ENCODE data around the gene PPARGC1A. TPM values are rescaled to one million over a fixed set of nuclear protein-coding genes. Genes with fewer than 3 reads are reported as not detected.

PPARGC1A gene
- total and polyA plus RNA-seq, 3 experiments from 2014 or later: not detected

DNA sequence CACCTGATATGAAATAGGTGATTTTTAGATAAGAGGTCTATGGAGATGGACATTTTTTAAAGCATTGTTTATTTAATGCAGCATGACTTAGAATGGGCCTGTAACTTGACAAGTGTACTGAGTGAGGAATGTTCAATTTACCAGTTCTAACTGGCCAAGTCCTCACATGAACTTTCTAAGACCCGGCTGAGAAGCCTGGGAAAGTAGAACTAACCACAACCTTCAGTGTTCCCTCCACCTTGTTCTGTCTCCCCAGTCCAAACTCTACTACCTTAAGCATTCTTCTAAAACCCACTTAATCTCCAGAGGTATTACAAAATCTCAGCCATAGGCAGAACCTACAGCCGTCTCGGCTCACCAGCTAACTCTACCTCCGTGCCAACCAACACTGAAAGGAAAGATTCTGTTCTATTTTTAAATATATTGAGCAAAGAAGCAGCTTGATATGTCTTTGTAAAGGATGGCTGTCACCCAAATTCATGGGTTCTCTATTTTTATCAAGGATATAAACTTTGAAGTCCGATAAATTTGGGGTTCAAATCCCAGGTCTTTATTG, 6.8 kb downstream of the PPARGC1A start:
- Histone ChIP-seq H3K27ac (ENCODE audit: low read depth, low read length) (no peak overlapping the region), H3K9me3 (ENCODE audit: low read length) (no peaks in the 10 kb centered on the region), H3K27me3 (ENCODE audit: insufficient read depth, low read length, poor library complexity, severe bottlenecking) (no peaks in the 10 kb centered on the region), H3K4me3 (ENCODE audit: low read length) (no peak overlapping the region), H3K4me1 (ENCODE audit: insufficient read depth, low read length) (no peaks in the 10 kb centered on the region), H3K36me3 (ENCODE audit: insufficient read depth, low read length) (no peaks in the 10 kb centered on the region)
- Mint-ChIP-seq H3K36me3 (no peaks in the 10 kb centered on the region), H3K4me3 (no peak overlapping the region), H3K27me3 (no peaks in the 10 kb centered on the region), H3K27ac (no peak overlapping the region), H3K9me3 (peaks cover 0 to 7% (median 5%) of the 10 kb centered on the region in 5 donors), H3K4me1 (no peaks in the 10 kb centered on the region)
- ChIA-PET CTCF (no interaction called here), POLR2A (no interaction called here)
- DNase-seq: no peak

DNA sequence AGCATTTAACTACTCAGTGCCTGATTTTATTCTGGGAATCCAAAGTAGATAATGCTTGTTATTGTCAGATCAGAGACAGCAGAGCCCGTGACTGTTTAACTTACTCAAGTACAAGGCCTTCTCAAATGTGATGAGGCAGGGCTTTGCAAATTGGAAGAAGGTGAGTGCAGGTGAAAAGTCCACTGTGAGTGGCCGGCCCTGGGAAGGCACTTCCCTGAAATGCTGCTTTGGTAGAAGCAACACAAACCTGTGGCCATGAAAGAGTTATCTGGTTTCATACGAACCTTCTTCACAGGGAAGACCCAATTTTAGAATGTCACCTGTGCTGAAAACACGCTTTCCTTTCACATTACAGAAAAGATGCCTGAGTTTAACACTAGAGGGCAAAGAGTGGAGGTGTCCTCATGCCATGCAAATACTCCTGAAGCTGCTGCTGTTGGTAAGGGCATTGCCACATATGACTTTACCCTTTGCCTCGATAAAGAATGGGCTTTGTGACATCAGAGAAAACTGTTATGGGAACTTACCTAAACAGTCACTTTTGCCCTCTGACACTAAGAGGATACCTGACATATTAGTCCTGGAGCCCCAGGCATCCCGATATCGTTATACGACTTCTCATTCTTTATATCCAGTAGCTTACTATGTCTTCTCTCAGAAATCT, 8.0 kb downstream of the PPARGC1A start:
- H3K36me3 Mint-ChIP-seq: no peaks in the 10 kb centered on the region
- POLR2A ChIA-PET: no interaction called here

DNA sequence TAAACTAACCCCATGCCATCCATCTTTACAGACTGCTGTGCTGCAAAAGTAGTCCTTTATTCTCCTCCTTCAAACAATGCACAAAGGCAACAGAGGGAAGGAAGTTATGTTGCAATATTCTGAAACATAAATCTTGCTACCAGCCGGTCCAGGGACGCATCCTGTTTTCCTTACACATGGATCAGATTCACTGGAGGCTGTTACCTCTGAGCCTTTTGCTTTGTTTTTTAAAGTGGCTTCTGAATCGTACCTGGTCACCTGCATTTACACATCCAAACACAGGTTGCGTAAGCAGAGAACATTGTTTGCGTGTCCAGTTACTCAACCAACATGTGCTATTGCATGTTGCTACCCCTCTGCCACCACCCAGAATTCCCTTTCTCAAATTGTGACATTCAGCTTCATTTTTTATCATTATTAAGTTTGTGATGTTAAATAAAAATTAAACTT, 8.8 kb downstream of the PPARGC1A start:
- DNase-seq: no peak
- CTCF ChIA-PET: no interaction called here
- Histone ChIP-seq H3K9me3 (ENCODE audit: low read length) (no peaks in the 10 kb centered on the region), H3K4me3 (ENCODE audit: low read length) (no peak overlapping the region), H3K27ac (ENCODE audit: low read depth, low read length) (no peak overlapping the region), H3K4me1 (ENCODE audit: insufficient read depth, low read length) (no peaks in the 10 kb centered on the region), H3K27me3 (ENCODE audit: insufficient read depth, low read length, poor library complexity, severe bottlenecking) (no peaks in the 10 kb centered on the region), H3K36me3 (ENCODE audit: insufficient read depth, low read length) (no peaks in the 10 kb centered on the region)
- Mint-ChIP-seq H3K4me1 (no peaks in the 10 kb centered on the region), H3K4me3 (no peak overlapping the region), H3K9me3 (peaks cover 0 to 7% (median 5%) of the 10 kb centered on the region in 5 donors), H3K27ac (no peak overlapping the region), H3K36me3 (no peaks in the 10 kb centered on the region), H3K27me3 (no peaks in the 10 kb centered on the region)
- POLR2A ChIA-PET: no interaction called here

More for the DNA sequence above, 8.0 kb downstream of the PPARGC1A start:
- no peak overlapping the region for H3K27ac Mint-ChIP-seq
- H3K27ac ChIP-seq (ENCODE audit: low read depth, low read length): no peak overlapping the region
- no peaks in the 10 kb centered on the region for H3K9me3 ChIP-seq (ENCODE audit: low read length)
- CTCF ChIA-PET: no interaction called here
- H3K36me3 ChIP-seq (ENCODE audit: insufficient read depth, low read length): no peaks in the 10 kb centered on the region
- no peaks in the 10 kb centered on the region for H3K4me1 Mint-ChIP-seq
- H3K4me1 ChIP-seq (ENCODE audit: insufficient read depth, low read length): no peaks in the 10 kb centered on the region
- no peak overlapping the region for H3K4me3 ChIP-seq (ENCODE audit: low read length)
- no peak for DNase-seq
- no peaks in the 10 kb centered on the region for H3K27me3 Mint-ChIP-seq
- H3K27me3 ChIP-seq (ENCODE audit: insufficient read depth, low read length, poor library complexity, severe bottlenecking): no peaks in the 10 kb centered on the region
- peaks cover 0 to 7% (median 5%) of the 10 kb centered on the region in 5 donors for H3K9me3 Mint-ChIP-seq
- H3K4me3 Mint-ChIP-seq: no peak overlapping the region

GRCh38 chr4:23878912-23879732, 10.7 kb downstream of the PPARGC1A start:
- peaks cover 0 to 7% (median 4%) of the 10 kb centered on the region in 5 donors for H3K9me3 Mint-ChIP-seq
- H3K36me3 ChIP-seq (ENCODE audit: insufficient read depth, low read length): no peaks in the 10 kb centered on the region
- CTCF ChIA-PET: no interaction called here
- H3K4me1 ChIP-seq (ENCODE audit: insufficient read depth, low read length): no peaks in the 10 kb centered on the region
- no peak overlapping the region for H3K27ac ChIP-seq (ENCODE audit: low read depth, low read length)
- no peaks in the 10 kb centered on the region for H3K9me3 ChIP-seq (ENCODE audit: low read length)
- POLR2A ChIA-PET: no interaction called here
- no peaks in the 10 kb centered on the region for H3K4me1 Mint-ChIP-seq
- no peaks in the 10 kb centered on the region for H3K27me3 ChIP-seq (ENCODE audit: insufficient read depth, low read length, poor library complexity, severe bottlenecking)
- no peaks in the 10 kb centered on the region for H3K27me3 Mint-ChIP-seq
- no peak for DNase-seq
- no peak overlapping the region for H3K27ac Mint-ChIP-seq
- no peak overlapping the region for H3K4me3 Mint-ChIP-seq
- no peak overlapping the region for H3K4me3 ChIP-seq (ENCODE audit: low read length)
- no peaks in the 10 kb centered on the region for H3K36me3 Mint-ChIP-seq

DNA sequence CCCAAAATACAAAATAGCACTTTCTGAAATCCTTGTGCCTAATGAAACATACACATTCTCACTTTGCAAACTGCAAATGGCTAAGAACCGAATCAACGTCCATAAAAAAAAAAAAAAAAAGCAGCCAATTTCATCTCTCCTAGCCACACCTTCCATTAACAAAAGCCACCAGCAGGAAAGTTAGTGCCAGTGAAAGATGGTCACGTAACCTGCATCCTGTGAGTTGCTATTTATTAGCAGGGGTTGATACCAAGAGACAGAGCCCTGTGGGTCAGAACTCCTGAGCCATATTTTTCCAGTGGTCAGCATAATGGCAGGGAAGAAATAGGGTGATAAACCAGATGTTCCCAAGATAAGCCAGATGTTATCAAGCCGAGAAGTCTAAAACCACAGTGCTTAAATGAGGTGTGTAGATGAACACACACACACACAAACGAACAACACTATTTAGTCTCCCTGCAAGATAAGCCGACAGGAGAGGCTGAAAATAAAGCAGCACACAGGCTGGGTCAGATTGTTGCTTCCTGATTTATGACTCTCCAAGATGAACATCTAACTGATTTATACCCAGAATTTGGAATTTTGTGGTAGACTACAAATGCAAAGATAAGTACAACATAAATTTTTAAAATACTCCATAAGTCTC, 11.5 kb downstream of the PPARGC1A start:
- ChIA-PET POLR2A (no interaction called here), CTCF (no interaction called here)
- Histone ChIP-seq H3K27ac (ENCODE audit: low read depth, low read length) (no peak overlapping the region), H3K9me3 (ENCODE audit: low read length) (no peaks in the 10 kb centered on the region), H3K27me3 (ENCODE audit: insufficient read depth, low read length, poor library complexity, severe bottlenecking) (no peaks in the 10 kb centered on the region), H3K4me3 (ENCODE audit: low read length) (no peak overlapping the region), H3K4me1 (ENCODE audit: insufficient read depth, low read length) (no peaks in the 10 kb centered on the region), H3K36me3 (ENCODE audit: insufficient read depth, low read length) (no peaks in the 10 kb centered on the region)
- Mint-ChIP-seq H3K27ac (no peak overlapping the region), H3K27me3 (no peaks in the 10 kb centered on the region), H3K36me3 (no peaks in the 10 kb centered on the region), H3K4me1 (no peaks in the 10 kb centered on the region), H3K4me3 (no peak overlapping the region), H3K9me3 (peaks cover 0 to 7% (median 4%) of the 10 kb centered on the region in 5 donors)
- no peak for DNase-seq

- H3K27ac Mint-ChIP-seq: no peak overlapping the region
- Histone ChIP-seq H3K36me3 (ENCODE audit: insufficient read depth, low read length) (no peaks in the 10 kb centered on the region), H3K27ac (ENCODE audit: low read depth, low read length) (no peak overlapping the region), H3K4me1 (ENCODE audit: insufficient read depth, low read length) (no peaks in the 10 kb centered on the region), H3K9me3 (ENCODE audit: low read length) (no peaks in the 10 kb centered on the region), H3K4me3 (ENCODE audit: low read length) (no peak overlapping the region), H3K27me3 (ENCODE audit: insufficient read depth, low read length, poor library complexity, severe bottlenecking) (no peaks in the 10 kb centered on the region)
- no peak overlapping the region for H3K4me3 Mint-ChIP-seq
- DNase-seq: no peak
- POLR2A ChIA-PET: no interaction called here
- no peaks in the 10 kb centered on the region for H3K27me3 Mint-ChIP-seq
- CTCF ChIA-PET: no interaction called here
- peaks cover 0 to 7% (median 4%) of the 10 kb centered on the region in 5 donors for H3K9me3 Mint-ChIP-seq
- no peaks in the 10 kb centered on the region for H3K36me3 Mint-ChIP-seq
- no peaks in the 10 kb centered on the region for H3K4me1 Mint-ChIP-seq
Observed at GRCh38 chr4:23877758-23878229, 12.1 kb downstream of the PPARGC1A start.

- no peaks in the 10 kb centered on the region for H3K36me3 Mint-ChIP-seq
- Histone ChIP-seq H3K9me3 (ENCODE audit: low read length) (no peaks in the 10 kb centered on the region), H3K4me3 (ENCODE audit: low read length) (no peak overlapping the region), H3K36me3 (ENCODE audit: insufficient read depth, low read length) (no peaks in the 10 kb centered on the region), H3K27me3 (ENCODE audit: insufficient read depth, low read length, poor library complexity, severe bottlenecking) (no peaks in the 10 kb centered on the region), H3K27ac (ENCODE audit: low read depth, low read length) (no peak overlapping the region), H3K4me1 (ENCODE audit: insufficient read depth, low read length) (no peaks in the 10 kb centered on the region)
- no peaks in the 10 kb centered on the region for H3K4me1 Mint-ChIP-seq
- CTCF ChIA-PET: no interaction called here
- no peak overlapping the region for H3K4me3 Mint-ChIP-seq
- H3K27me3 Mint-ChIP-seq: no peaks in the 10 kb centered on the region
- peaks cover 0 to 7% (median 6%) of the 10 kb centered on the region in 5 donors for H3K9me3 Mint-ChIP-seq
- POLR2A ChIA-PET: no interaction called here
- no peak overlapping the region for H3K27ac Mint-ChIP-seq
- DNase-seq: no peak
Observed at GRCh38 chr4:23876418-23877089, 13.3 kb downstream of the PPARGC1A start.

All from CD8-positive, alpha-beta memory T cell (primary cell).